GM19240 (cell line): ENCODE data around the gene TSC22D3.

Experiments used
- DNase-seq: peaks from one replicate; pipeline ENCODE4 v3.0.0; 2011; ENCODE audit warnings: low spot score; ENCODE audit not compliant: insufficient read length

Gene TSC22D3

GRCh38 chrX:107730991-107731766 lies 44.4 kb downstream of the TSC22D3 start:
- no peak for DNase-seq

GRCh38 chrX:107730298-107730655 lies 45.3 kb downstream of the TSC22D3 start:
- DNase-seq, result no peak

GRCh38 chrX:107729558-107730297 lies 45.9 kb downstream of the TSC22D3 start:
- DNase-seq, result no peak

DNA sequence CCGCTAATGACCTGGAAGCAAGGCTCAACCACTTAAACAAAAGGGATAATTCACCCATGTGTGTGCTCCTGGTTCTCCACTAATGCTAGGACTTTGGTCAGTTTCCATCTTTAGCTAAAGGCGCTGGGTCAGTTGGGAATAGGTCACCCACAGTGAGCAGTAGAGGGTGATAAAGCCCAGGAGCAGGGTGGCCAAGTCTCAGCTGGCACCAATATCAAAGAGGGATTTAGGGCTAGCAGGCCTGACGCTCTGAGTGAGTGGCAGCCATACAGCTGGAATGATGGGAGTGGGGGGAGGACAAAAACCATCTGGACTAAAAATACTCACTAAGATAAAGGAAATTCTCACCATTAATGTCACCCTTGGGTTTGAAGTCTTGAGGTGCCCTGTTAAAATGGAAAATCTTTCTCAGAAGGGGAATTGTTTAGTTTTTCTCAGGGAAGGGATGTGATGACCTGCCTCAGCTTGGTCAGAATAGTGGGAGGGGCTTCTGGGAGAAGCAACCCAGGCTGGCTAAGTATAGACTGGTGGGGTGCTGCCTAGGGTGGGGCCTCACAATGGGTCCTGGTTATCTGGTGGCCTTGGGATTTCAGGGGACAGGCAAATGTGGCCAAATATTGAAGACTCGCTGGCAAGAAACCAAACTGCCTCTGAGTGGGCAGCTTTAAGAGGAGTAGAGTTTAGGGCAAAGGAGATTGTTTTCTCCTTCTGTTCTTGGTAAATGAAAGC lies 47.1 kb downstream of the TSC22D3 start:
- no peak for DNase-seq

DNA sequence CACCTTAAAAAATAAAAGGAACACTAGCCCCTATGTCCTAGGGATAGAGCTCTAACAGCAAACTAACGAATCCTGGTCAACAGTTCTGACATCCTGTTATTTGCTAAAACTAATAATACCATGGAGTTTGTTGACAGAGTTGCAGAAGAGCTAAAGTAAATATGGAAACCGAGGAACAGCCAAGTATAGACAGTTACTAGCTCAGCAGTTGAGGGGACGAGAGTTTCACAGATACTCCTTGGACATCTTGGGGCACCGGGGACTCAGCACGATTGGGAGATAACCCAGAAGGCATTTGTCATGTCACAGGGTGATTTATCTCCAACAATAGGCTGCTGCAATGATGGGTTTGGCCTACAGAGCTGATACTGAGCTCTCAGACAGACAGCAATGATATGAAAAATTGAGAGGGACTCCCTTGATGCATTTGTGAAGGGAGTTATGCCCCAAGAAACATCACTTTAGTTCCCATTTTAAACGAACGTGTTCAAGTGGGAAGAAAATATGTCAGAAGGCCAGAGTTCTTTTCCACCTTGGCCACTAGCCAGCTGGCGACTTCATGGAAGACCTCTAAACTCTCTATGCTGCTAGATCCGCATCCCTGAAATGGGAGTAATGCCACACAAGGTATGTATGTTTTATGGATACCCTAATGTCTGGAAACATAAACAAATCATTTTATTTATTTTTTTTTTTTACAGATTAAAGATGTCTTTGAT lies 48.6 kb downstream of the TSC22D3 start:
- DNase-seq, result no peak

DNA sequence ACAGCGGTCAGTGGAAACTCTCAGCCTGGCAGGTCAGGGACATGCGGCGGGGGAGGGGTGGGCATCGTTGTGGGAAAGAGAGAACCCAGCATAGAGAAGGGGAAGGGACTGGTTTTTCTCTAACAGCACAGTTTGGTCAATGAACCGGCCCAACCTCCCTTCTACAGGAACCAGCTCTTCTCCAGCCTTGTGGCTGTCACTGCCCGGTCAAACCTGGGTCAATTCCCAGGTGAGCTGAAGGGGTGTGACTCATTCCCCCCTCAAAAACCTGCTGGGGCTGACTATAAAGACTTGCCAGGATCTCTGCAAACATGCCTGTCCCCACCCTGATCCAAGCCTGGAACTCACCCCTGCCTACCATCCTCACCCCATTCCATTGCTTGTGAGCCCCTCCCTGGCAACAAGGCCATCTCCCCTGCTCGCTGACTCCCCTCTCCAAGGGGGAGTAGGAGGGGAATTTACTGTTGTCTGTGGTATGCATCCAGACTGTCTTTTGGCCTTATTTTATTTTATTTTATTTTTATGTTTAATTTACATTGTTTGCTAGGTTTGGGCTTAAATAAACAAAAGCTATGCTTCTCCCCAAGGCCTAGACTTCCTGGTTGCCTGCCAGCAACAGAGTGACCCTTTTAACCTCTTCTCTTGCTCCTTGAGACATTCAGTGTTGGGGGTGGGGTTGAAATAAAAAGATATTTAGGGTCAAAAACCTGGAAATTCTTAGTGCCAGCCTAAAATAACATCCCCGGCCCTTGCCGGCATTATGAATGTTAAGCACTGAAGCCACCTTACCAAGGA lies 49.6 kb downstream of the TSC22D3 start:
- DNase-seq, result no peak

DNA sequence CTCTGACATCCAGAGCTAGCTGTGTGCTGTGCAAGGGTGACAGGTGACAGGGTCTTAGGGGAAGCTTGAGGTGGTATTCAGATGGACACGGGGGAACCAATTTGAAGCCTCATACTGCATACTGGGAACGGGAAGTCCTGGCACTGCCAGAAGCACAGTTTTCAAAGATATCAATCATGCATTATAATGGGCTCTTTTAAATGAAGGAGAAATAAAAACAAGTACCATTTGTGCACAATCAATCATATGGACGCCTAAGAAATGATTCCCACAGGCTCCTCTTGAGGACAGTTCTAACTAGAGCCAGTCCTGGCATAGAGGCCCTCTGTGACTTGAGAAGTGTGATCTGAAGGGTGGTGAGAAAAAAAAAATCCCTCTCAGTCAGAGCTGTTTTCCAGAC lies 50.9 kb downstream of the TSC22D3 start:
- DNase-seq, result no peak

- no peak for DNase-seq
Observed at GRCh38 chrX:107723511-107723910, 52.1 kb downstream of the TSC22D3 start.

- no peak for DNase-seq
Observed at GRCh38 chrX:107721966-107722707, 53.5 kb downstream of the TSC22D3 start.

- peak; percentile 20 for DNase-seq
Observed at GRCh38 chrX:107721318-107721717, 54.3 kb downstream of the TSC22D3 start.

- peak; percentile 41 for DNase-seq
Observed at GRCh38 chrX:107718156-107718621, 57.4 kb downstream of the TSC22D3 start.

GRCh38 chrX:107716816-107717700 lies 58.5 kb downstream of the TSC22D3 start:
- peak; percentile 52 for DNase-seq

GRCh38 chrX:107716118-107716684 lies 59.4 kb downstream of the TSC22D3 start:
- DNase-seq, result no peak

DNA sequence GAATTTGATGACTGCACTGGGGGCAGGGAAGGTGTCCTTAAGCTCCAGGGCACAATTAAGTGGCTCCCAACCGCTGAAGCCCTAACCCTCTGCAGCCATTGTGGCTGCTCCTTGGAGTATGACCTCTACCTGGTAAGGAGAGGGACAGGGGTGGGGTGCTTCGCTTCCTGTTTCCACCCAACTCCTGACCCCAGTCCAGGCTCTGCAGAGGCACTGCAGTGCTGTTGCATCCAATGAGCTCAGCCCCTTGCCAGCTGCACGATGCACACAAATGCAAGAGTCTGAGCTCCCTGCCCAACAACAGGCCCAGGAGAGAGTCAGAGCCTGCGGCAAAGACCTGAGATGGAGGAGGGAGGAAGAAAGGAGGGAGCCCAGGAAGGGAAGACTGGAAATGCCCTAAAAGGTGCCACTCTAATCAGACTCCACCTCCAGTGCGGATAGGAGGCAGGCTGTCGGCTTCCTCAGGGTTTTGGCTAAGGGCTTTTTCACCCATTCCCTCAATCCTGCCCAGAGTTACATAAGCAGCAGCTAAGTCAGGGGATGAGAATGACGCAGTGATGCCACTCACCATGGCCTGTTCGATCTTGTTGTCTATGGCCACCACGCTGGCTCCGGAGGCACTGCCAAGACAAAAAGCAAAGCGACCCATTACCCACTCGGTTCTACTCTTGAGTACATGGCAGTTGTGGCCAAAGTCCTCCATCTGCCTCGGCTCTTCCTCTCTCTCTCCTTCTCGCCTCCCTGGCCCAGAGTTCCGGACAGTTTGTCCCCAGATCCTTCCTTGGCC lies 60.1 kb downstream of the TSC22D3 start:
- DNase-seq, result no peak

DNA sequence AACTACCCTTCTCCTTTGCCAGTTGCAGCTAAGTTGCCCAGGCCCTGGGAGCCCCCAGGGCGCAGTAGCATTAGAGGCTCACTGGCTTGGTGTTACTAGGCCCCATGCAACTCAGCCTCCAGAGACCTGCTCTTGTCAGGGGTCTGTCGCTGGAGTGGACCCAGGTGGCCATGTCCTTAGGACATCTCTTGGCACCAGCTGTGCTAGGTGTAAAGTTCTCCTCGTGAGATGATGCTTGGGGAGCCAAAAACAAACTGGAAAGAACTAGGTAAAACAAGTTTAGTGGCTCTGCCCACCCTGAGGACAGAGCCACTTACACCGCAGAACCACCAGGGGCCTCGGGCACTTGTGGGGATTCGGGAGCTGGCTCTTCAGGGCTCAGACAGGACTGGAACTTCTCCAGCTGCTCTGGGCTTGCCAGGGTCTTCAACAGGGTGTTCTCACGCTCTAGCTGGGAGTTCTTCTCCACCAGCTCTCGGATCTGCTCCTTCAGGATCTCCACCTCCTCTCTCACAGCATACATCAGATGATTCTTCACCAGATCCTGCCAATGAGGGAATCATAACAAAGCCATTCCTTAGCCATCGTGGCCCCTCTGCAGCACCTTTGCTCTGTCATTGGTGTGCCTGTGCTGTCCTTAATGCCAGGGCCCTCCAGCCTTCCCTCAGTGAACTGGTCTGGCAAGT lies 61.2 kb downstream of the TSC22D3 start:
- no peak for DNase-seq

GRCh38 chrX:107713543-107714205 lies 61.9 kb downstream of the TSC22D3 start:
- DNase-seq, result no peak

DNA sequence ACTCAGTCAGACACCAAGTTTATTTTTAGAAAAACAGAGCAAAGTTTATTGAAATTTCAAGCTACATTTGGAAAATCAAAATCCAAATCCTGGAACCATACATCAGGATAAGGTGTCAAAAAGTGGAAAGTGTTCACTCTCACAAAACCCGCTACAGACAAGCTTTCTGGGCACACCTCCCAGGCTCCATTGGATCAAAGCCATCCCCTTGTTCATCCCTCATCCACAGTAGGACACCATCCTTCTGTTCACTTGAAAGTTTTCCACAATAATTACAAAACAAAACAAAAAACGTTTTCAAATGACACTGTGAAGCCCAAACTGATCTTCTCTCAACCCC lies 62.4 kb downstream of the TSC22D3 start:
- no peak for DNase-seq
